HG03575 (cell line): Measurements from ENCODE around the gene CEP85L.
"Not testable (repeated sequence)": the region's sequence is repeated elsewhere in the genome, so short reads cannot be mapped to it uniquely, and the experiment has no call there.

Experiments
- ATAC-seq: cut with Tn5 transposase; IDR thresholded peaks from one replicate; pipeline ENCODE4 v1.9.1; 2021; ENCODE audit not compliant: unreplicated experiment, insufficient number of reproducible peaks, low FRiP score; ENCODE audit errors: extremely low read depth

Gene CEP85L

GRCh38 chr6:118473266-118473665, 178.1 kb downstream of the CEP85L start:
- no peak for ATAC-seq

DNA sequence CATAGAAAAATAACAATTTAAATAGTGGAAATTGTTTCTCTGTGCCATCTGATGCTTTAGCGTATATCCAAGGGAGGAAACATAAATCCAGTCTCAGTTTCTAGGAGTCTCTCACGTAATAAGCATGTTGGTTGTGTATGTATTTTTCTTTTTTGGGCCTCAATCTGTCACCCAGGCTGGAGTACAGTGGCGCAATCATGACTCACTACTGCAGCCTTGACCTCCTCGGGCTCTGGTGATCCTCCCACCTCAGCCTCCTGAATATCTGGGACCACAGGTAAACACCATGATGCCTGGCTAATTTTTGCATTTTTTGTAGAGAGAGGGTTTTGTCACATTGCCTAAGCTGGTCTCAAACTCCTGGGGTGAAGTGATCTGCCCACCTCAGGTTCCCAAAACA, 181.9 kb downstream of the CEP85L start:
- ATAC-seq: no peak

GRCh38 chr6:118468682-118469465, 182.5 kb downstream of the CEP85L start:
- ATAC-seq: no peak

DNA sequence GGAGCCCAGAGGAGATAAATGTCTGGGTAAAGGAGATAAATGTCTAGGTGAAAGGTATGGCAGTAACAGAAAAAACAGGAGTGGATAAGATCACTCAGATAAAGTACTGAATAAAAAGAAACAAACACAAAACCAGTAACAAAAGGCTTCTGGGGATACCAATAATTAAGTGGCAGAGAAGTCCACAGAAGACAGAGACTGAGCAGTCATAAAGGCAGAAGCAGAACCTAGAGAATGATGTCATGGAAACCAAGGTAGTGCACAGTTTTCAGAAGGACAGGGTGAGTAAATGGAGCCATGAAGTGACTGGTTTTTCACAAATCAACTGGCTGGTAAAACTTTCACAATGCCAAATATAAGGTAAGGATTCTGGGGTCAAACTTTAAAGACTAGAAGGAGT, 184.2 kb downstream of the CEP85L start:
- no peak for ATAC-seq

GRCh38 chr6:118464620-118465019, 186.8 kb downstream of the CEP85L start:
- ATAC-seq: no peak

DNA sequence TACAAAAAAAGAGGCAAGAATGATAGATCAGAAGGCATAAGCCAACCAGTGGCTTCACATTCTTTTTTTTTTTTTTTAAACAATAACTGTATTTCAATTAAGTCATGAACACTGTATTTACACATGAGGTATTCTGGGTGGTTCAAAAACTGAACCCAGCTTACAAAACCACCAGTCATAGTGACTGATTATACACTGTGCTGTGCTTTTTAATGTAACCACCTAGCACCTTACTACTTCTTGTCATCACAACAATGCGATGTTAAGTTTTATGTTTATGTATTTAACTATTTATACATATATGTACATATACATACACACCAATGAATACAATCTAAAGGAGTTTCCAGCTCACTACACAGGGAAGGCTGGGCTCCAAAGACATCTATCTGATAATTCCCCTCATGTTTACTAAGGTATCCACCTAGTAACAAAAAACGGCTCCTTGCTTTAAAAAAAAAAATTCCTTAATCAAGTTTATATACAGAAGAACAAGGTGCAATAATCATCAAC, 190.4 kb downstream of the CEP85L start:
- no peak for ATAC-seq

DNA sequence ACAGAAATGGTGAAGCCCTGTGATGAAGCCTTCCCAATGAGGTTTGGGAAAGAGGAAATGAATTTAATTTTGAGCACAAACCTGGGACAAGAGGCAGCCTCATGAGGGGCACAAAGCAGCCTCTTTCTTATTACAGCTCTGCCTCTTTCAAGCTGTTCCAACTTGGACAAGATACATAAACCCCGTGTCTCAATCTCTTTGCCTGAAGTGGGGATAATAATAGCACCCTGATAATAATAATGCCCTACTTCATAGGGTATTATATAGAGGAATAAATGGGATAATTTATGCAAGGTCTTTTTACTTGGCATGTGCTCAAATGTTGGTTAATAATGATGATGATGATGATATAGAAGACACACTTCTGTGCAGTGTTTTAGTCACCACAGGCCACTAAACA, 194.4 kb downstream of the CEP85L start:
- ATAC-seq: no peak

- ATAC-seq: no peak
Observed at GRCh38 chr6:118451839-118452238, 199.6 kb downstream of the CEP85L start.

DNA sequence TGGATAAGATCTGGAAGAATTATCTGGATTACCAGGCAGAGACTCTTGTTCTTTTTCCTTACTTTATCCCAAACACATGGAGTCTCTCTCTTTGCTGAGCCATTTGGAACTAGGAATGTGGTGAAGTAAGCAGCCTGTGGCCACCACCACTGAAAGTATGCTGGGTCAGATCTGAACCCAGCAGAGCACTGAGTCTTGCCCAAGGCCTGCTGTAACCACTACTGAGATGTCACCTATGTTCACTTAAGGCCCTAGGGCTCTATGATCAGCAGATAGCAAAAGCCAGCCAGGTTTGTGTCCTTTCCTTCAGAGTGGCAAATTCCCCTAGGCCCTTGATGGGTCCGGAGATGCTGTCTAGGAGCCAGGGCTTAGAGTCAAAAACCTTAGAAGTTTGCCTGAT, 206.6 kb downstream of the CEP85L start:
- ATAC-seq: no peak

GRCh38 chr6:118436482-118436881, 214.9 kb downstream of the CEP85L start:
- ATAC-seq: no peak

DNA sequence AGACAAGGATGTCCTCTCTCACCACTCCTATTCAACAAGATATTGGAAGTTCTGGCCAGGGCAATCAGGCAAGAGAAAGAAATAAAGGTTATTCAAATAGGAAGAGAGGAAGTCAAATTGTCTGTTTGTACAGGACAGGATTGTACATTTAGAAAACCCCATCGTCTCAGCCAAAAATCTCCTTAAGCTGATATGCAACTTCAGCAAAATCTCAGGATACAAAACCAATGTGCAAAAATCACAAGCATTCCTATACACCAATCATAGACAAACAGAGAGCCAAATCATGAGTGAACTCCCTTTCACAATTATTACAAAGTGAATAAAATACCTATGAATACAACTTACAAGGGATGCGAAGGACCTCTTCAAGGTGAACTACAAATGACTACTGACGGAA, 217.2 kb downstream of the CEP85L start:
- ATAC-seq: not testable (repeated sequence)

DNA sequence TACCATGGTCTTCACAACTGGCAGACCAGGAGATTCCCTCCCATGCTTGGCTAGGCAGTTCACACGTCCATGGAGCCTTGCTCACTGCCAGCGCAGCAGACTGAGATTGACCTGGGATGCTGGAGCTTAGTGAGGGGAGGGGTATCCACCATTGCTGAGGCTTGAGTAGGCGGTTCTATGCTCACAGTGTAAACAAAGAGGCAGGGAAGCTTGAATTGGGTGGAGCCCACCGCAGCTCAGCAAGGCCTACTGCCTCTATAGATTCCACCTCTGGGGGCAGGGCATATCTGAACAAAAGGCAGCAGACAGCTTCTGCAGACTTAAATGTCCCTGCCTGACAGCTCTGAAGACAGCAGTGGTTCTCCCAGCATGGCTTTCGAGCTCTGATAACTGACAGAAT, 230.1 kb downstream of the CEP85L start:
- not testable (repeated sequence) for ATAC-seq

DNA sequence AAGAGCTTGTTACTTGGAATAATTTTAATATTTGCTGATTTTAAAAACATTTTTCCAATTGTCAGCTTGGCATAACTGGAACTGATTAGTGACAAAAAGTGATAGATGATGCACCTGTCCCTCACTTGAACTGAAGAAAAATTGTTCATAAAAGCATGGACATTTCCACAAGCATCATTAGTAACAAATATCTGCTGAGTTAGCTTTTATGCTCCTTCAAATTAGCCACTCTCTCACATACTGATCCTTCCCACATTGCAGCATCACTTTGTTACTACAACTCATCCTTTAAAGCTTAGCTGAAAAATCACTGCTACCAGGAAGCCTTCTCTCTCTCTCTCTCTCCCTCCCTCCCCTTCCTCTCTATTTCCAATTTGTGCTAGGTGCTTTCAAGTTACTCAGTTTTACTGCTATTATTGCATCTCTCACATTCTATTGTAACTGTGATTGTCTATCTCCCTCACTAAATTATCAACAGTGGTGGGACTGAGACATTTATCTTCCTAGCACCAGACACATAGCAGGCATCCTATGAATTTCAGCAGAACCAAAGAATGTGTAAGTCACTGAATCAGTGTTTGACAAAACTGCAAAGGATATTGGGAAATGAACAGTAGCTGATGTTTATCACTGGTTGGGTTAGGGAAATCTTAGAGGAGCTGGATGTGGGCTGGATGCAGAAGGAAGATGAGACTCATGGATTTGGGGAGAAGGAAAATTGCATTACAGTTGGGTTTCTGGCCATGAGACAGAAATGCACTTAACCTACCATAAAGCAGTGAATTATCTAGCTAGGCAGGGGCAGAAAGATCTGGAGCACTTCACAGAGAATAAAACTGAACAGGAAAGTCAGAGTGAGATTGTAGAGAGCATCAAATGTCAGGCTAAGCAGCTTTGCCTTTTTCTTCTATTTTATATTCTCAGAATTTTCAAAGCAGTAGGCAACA, 231.7 kb downstream of the CEP85L start:
- ATAC-seq: no peak
